ENCODE measurements around the gene MLLT3. TPM values are rescaled to one million over a fixed set of nuclear protein-coding genes. Genes with fewer than 3 reads are reported as not detected.

The MLLT3 gene
- polyA plus RNA-seq, 1 donor, result 75.7 TPM

DNA sequence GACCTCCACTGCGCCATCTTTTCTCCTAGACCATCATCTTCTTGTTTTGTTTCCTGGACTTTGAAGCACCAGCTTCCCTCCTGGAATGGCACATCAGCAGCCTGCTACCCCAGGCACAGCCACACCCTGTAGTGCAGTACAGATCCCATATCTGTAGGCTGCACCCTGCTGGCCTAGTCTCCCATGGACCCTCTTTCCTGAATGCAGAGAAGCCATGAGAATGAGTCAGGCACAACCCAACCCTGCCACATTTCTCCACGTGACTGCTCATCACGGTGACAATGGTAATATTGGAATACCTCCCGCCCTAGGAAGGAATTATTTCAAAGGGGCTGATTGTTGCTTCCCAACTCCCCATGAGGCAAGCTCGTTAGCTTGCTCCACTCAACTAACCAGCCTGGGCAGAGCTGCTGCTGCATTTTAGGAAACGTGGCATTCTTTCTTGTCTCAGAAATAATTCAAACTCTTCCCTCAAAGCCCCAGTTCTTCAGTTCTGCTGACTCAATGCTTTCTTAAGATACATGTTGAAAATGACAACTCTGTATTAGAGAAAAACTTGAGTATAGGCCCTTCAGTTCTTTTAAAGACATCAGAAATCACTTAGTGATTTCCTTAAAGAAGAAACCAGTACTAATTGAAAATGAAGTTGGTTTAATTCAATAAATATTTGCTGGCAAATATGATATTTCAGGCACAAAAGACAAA, 328.1 kb downstream of the MLLT3 start:
- no peak for DNase-seq

DNA sequence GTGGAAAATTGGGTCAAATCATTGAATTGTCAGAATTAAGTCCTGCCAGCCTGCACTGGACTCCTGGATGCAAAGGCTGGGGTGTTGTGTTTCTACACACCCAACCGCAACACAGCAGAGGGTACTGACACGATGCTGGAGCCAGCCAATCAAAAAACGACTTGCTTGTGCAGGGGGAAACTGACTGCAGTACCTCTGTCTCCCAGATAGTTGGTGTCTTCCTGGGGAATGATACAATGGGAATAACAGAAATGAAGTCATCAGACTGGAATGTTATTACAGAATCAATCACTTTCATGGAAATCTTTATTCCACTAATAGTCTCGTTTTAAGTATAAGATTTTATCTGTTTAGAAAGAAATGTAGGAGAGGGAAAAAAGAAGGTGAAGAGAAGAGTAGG, 330.3 kb downstream of the MLLT3 start:
- DNase-seq, result no peak

Other genes starting within 250 kb of the MLLT3 start
- 15.6 TPM for gene FOCAD, start 61.8 kb upstream of the MLLT3 start, polyA plus RNA-seq (ENCODE audit: insufficient read length)